HepG2 (cell line): ENCODE measurements around the gene PPP1R18. TPM values are rescaled to one million over a fixed set of nuclear protein-coding genes. Genes with fewer than 3 reads are reported as not detected.

Experiments
- ARNT2 ChIP-seq: sonication (generic); formaldehyde crosslinking; IDR thresholded peaks from 2 replicates; pipeline ENCODE4 v1.8.0; 2022; ENCODE audit warnings: mild to moderate bottlenecking, low read depth, missing genetic modification reagents, moderate library complexity
- ATF7-NPFF ChIP-seq: sonication (generic); formaldehyde crosslinking; IDR thresholded peaks from 2 replicates; pipeline ENCODE4 v1.8.1; 2023; ENCODE audit warnings: mild to moderate bottlenecking, low read depth, missing genetic modification reagents, moderate library complexity
- CBX1 ChIP-seq: IDR thresholded peaks from one replicate; pipeline ENCODE4 v1.6.1; 2016; ENCODE audit warnings: antibody characterized with exemption, low read depth
- DNMT1 ChIP-seq: sonication (generic); formaldehyde crosslinking; IDR thresholded peaks from 2 replicates; pipeline ENCODE4 v1.5.1; 2020; ENCODE audit warnings: mild to moderate bottlenecking, missing genetic modification reagents
- FIP1L1 ChIP-seq: fragments of 200-400 bp; formaldehyde crosslinking; IDR thresholded peaks from 2 replicates; pipeline ENCODE4 v1.6.1; 2018; ENCODE audit warnings: low read depth, mild to moderate bottlenecking, low read length, moderate library complexity, borderline replicate concordance; ENCODE audit not compliant: insufficient read depth
- FOSL2 ChIP-seq: sonication (generic); formaldehyde crosslinking; IDR thresholded peaks from 2 replicates; pipeline ENCODE4 v1.4.0; 2020; ENCODE audit warnings: missing genetic modification reagents
- FOXM1 ChIP-seq: sonication (generic); formaldehyde crosslinking; IDR thresholded peaks from 2 replicates; pipeline ENCODE4 v1.5.0; 2020; ENCODE audit warnings: missing genetic modification reagents
- HIC2 ChIP-seq: sonication (generic); formaldehyde crosslinking; IDR thresholded peaks from 2 replicates; pipeline ENCODE4 v1.9.0; 2022; ENCODE audit warnings: low read depth, missing genetic modification reagents
- IRX3 ChIP-seq: sonication (generic); formaldehyde crosslinking; IDR thresholded peaks from 2 replicates; pipeline ENCODE4 v1.8.1; 2023; ENCODE audit warnings: mild to moderate bottlenecking, low read depth, missing genetic modification reagents, borderline replicate concordance
- MEIS2 ChIP-seq: sonication (generic); formaldehyde crosslinking; IDR thresholded peaks from 2 replicates; pipeline ENCODE4 v1.9.0; 2021; ENCODE audit warnings: mild to moderate bottlenecking, missing genetic modification reagents
- MNT ChIP-seq: fragments of 450-650 bp; IDR thresholded peaks from 2 replicates; pipeline ENCODE4 v1.6.1; 2016
- SCMH1 ChIP-seq: sonication (generic); formaldehyde crosslinking; IDR thresholded peaks from 2 replicates; pipeline ENCODE4 v1.9.0; 2021; ENCODE audit warnings: missing genetic modification reagents, mild to moderate bottlenecking, borderline replicate concordance
- ZBTB8A ChIP-seq: sonication (generic); formaldehyde crosslinking; IDR thresholded peaks from 2 replicates; pipeline ENCODE4 v1.4.0; 2020; ENCODE audit warnings: mild to moderate bottlenecking, low read depth, missing genetic modification reagents, borderline replicate concordance
- ZFP90 ChIP-seq: sonication (generic); formaldehyde crosslinking; IDR thresholded peaks from 2 replicates; pipeline ENCODE4 v1.8.0; 2022; ENCODE audit warnings: missing genetic modification reagents, mild to moderate bottlenecking, inconsistent platforms, borderline replicate concordance
- ZNF180 ChIP-seq: sonication (generic); formaldehyde crosslinking; IDR thresholded peaks from 2 replicates; pipeline ENCODE4 v1.4.0; 2020; ENCODE audit warnings: low read depth, missing genetic modification reagents, borderline replicate concordance
- ZNF605 ChIP-seq: sonication (generic); formaldehyde crosslinking; IDR thresholded peaks from 2 replicates; pipeline ENCODE4 v1.8.0; 2022; ENCODE audit warnings: mild to moderate bottlenecking, missing genetic modification reagents
- ZNF724P ChIP-seq: sonication (generic); formaldehyde crosslinking; IDR thresholded peaks from 2 replicates; pipeline ENCODE4 v1.8.0; 2022; ENCODE audit warnings: missing genetic modification reagents, borderline replicate concordance
- polyA plus RNA-seq, 8 experiments: library from polyadenylated mRNA; depleted of rRNA in 3 of 8; stranded (reverse) in 7 of 8; unstranded in 1 of 8; fragments of >200 nt; fragmentation: Illumina TruSeq in 4 of 8; extraction: Trizol in 4 of 8; gene quantifications; 2 replicates each; pipeline versions ENCODE4 v1.2.1 to v1.2.3, GENCODE V29; 2011 to 2016; ENCODE audit warnings: low read depth in 4 of 8, missing spikeins in 1 of 8, mixed read lengths in 1 of 8; ENCODE audit not compliant: insufficient read depth in 1 of 8
- total RNA-seq, 5 experiments: library from RNA; depleted of rRNA; stranded (reverse); fragments of >200 nt; fragmentation: Illumina TruSeq; extraction: Trizol; gene quantifications; 2 replicates each; pipeline ENCODE4 v1.2.3, GENCODE V29; 2016; ENCODE audit warnings: low read depth in 1 of 5
- TF ChIP-seq, protein P1 (sequence below): sonication (generic); formaldehyde crosslinking; IDR thresholded peaks from 2 replicates; pipeline ENCODE4 v1.8.0; 2023; ENCODE audit warnings: mild to moderate bottlenecking, missing genetic modification reagents
- TF ChIP-seq, protein P2 (sequence below): sonication (generic); formaldehyde crosslinking; conservative IDR thresholded peaks from 2 replicates; pipeline ENCODE4 v1.5.0; 2020; ENCODE audit warnings: missing genetic modification reagents
- TF ChIP-seq, protein P3 (sequence below): sonication (generic); formaldehyde crosslinking; IDR thresholded peaks from 2 replicates; pipeline ENCODE4 v1.8.0; 2022; ENCODE audit warnings: missing genetic modification reagents, mild to moderate bottlenecking, inconsistent platforms, borderline replicate concordance

The PPP1R18 gene
- total and polyA plus RNA-seq, 2 of the 13 experiments (the other 11 are each of a cell fraction or from before 2014, with no cell fraction given) = 4.9 to 9.2 TPM

GRCh38 chr6:30626484-30627366 is 59.7 kb downstream of the PPP1R18 start, which contains the start of gene ATAT1 (continued):
- TF ChIP-seq ZNF724P (CRISPR knock-in tag) (0 out of 2 replicates have a peak, but pooled peaks have one; percentile 46), CBX1 (peak; percentile 91), DNMT1 (CRISPR knock-in tag) (no peak), ZNF180 (CRISPR knock-in tag) (no peak), MEIS2 (CRISPR knock-in tag) (no peak; the same call in 1 of the 2 replicates), SCMH1 (CRISPR knock-in tag) (no peak), FOSL2 (peak; percentile 41; the same call in 1 of the 2 replicates), ZBTB8A (CRISPR knock-in tag) (no peak), FIP1L1 (peak; percentile 97; the same call in 1 of the 2 replicates), HIC2 (CRISPR knock-in tag) (peak; percentile 88), FOXM1 (CRISPR knock-in tag) (no peak), ZNF605 (CRISPR knock-in tag) (peak; percentile 94), IRX3 (CRISPR knock-in tag) (peak; percentile 17; the same call in 1 of the 2 replicates), ZFP90 (peak; percentile 91), ARNT2 (CRISPR knock-in tag) (peak; percentile 67; the same call in 1 of the 2 replicates), MNT (peak; percentile 34), ATF7-NPFF (CRISPR knock-in tag) (peak; percentile 68; the same call in 1 of the 2 replicates)
- TF ChIP-seq, protein P1, sequence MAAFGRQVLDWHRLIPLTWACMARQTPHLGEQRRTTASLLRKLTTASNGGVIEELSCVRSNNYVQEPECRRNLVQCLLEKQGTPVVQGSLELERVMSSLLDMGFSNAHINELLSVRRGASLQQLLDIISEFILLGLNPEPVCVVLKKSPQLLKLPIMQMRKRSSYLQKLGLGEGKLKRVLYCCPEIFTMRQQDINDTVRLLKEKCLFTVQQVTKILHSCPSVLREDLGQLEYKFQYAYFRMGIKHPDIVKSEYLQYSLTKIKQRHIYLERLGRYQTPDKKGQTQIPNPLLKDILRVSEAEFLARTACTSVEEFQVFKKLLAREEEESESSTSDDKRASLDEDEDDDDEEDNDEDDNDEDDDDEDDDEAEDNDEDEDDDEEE = peak; percentile 61
- TF ChIP-seq, protein P2, sequence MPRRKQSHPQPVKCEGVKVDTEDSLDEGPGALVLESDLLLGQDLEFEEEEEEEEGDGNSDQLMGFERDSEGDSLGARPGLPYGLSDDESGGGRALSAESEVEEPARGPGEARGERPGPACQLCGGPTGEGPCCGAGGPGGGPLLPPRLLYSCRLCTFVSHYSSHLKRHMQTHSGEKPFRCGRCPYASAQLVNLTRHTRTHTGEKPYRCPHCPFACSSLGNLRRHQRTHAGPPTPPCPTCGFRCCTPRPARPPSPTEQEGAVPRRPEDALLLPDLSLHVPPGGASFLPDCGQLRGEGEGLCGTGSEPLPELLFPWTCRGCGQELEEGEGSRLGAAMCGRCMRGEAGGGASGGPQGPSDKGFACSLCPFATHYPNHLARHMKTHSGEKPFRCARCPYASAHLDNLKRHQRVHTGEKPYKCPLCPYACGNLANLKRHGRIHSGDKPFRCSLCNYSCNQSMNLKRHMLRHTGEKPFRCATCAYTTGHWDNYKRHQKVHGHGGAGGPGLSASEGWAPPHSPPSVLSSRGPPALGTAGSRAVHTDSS = no peak
- TF ChIP-seq, protein P3, sequence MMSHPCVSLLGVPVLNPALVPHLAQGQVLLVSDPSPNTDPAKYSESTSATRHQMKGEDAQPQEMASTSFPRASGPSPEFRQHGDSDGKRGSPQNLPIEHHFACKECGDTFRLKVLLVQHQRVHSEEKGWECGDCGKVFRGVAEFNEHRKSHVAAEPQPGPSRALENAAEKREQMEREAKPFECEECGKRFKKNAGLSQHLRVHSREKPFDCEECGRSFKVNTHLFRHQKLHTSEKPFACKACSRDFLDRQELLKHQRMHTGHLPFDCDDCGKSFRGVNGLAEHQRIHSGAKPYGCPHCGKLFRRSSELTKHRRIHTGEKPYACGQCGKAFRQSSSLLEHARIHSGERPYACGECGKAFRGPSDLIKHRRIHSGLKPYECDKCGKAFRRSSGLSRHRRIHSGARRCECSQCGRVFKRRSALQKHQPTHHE (CRISPR knock-in tag) = peak; percentile 74; the same call in 1 of the 2 replicates
